OCI-LY3 (cell line): ENCODE results near the gene MCEE.

ENCODE experiments used
- H2AFZ ChIP-seq: fragments of 200-600, 300-600 bp; shearing (Covaris generic); 2 replicates; pipeline ENCODE4 v1.6.0; 2014; ENCODE audit warnings: antibody characterized with exemption, low read depth, low read length
- H3K27ac ChIP-seq: fragments of 200-600, 300-600 bp; sonication (generic); 2 replicates; pipeline ENCODE4 v1.5.1; 2014; ENCODE audit warnings: mild to moderate bottlenecking, low read length, moderate library complexity, mixed read lengths
- H3K27me3 ChIP-seq: fragments of 200-600, 300-600 bp; sonication (generic); 2 replicates; pipeline ENCODE4 v1.6.1; 2014; ENCODE audit warnings: low read depth, low read length, mixed read lengths
- H3K36me3 ChIP-seq: fragments of 200-600, 300-600 bp; sonication (generic); replicated peaks from 2 replicates; pipeline ENCODE3; 2014; ENCODE audit warnings: low read depth, low read length, mixed read lengths
- H3K4me1 ChIP-seq: fragments of 300-600, 200-600 bp; sonication (generic); 2 replicates; pipeline ENCODE4 v1.6.1; 2014; ENCODE audit warnings: low read length, mixed read lengths
- H3K4me2 ChIP-seq: fragments of 200-600, 300-600 bp; sonication (generic); 2 replicates; pipeline ENCODE4 v1.6.1; 2014; ENCODE audit warnings: low read length, mixed read lengths
- H3K4me3 ChIP-seq: fragments of 300-600, 200-600 bp; sonication (generic); 2 replicates; pipeline ENCODE4 v1.5.1; 2014; ENCODE audit warnings: antibody characterized with exemption, mild to moderate bottlenecking, low read length, moderate library complexity
- H3K79me2 ChIP-seq: fragments of 300-600, 200-600 bp; shearing (Covaris generic); 2 replicates; pipeline ENCODE4 v1.6.1; 2014; ENCODE audit warnings: mild to moderate bottlenecking, low read length, mixed read lengths
- H3K9ac ChIP-seq: fragments of 300-600, 200-600 bp; shearing (Covaris generic); 2 replicates; pipeline ENCODE4 v1.6.0; 2014; ENCODE audit warnings: mild to moderate bottlenecking, low read length, moderate library complexity
- H3K9me3 ChIP-seq: fragments of 200-600, 300-600 bp; shearing (Covaris generic); 2 replicates; pipeline ENCODE4 v1.6.1; 2014; ENCODE audit warnings: low read length, mixed read lengths; ENCODE audit not compliant: insufficient read depth
- H4K20me1 ChIP-seq: fragments of 200-600, 300-600 bp; sonication (generic); 2 replicates; pipeline ENCODE4 v1.6.1; 2016; ENCODE audit warnings: low read length, mixed read lengths; ENCODE audit not compliant: insufficient read depth
- EZH2phosphoT487 ChIP-seq: fragments of 200-600 bp; shearing (Covaris generic); IDR thresholded peaks from 2 replicates; pipeline ENCODE4 v1.6.1; 2018; ENCODE audit warnings: antibody characterized with exemption, mixed run types, low read depth
- TF ChIP-seq, protein P1 (sequence below): fragments of 200-600, 300-600 bp; sonication (generic); IDR thresholded peaks from 2 replicates; pipeline ENCODE4 v1.5.1; 2014; ENCODE audit warnings: antibody characterized with exemption, low read length, low read depth

MCEE gene

DNA sequence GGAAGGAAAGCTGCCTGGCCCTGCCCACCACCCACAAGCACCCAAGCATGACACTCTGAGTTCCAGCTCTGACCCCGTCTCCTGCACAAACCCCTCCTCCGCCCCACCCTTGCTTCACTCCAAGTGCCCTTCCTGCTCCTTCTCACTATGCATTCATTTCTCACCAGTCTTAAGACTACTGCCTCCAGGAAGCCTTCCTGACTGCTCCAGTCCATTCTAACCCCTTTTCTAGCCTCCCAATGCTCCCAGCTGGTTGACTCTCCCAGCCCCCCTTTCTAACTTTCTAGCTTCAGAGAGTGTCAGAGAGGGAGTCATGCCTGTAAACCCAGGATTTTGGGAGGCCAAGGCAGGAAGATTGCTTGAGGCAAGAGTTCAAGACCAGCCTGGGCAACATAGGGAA lies 69.8 kb downstream of the MCEE start:
- peaks cover 34% of the 10 kb centered on the region for H3K4me1 ChIP-seq
- H3K9me3 ChIP-seq: no peaks in the 10 kb centered on the region
- H4K20me1 ChIP-seq: no peaks in the 10 kb centered on the region
- H3K4me2 ChIP-seq: no peak overlapping the region
- no peak overlapping the region for H3K4me3 ChIP-seq
- TF ChIP-seq, protein P1, sequence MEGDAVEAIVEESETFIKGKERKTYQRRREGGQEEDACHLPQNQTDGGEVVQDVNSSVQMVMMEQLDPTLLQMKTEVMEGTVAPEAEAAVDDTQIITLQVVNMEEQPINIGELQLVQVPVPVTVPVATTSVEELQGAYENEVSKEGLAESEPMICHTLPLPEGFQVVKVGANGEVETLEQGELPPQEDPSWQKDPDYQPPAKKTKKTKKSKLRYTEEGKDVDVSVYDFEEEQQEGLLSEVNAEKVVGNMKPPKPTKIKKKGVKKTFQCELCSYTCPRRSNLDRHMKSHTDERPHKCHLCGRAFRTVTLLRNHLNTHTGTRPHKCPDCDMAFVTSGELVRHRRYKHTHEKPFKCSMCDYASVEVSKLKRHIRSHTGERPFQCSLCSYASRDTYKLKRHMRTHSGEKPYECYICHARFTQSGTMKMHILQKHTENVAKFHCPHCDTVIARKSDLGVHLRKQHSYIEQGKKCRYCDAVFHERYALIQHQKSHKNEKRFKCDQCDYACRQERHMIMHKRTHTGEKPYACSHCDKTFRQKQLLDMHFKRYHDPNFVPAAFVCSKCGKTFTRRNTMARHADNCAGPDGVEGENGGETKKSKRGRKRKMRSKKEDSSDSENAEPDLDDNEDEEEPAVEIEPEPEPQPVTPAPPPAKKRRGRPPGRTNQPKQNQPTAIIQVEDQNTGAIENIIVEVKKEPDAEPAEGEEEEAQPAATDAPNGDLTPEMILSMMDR: no peak
- no peak for TF ChIP-seq EZH2phosphoT487
- H3K27me3 ChIP-seq: no peaks in the 10 kb centered on the region
- H3K36me3 ChIP-seq: no peaks in the 10 kb centered on the region
- no peak overlapping the region for H3K27ac ChIP-seq
- no peak overlapping the region for H2AFZ ChIP-seq
- H3K9ac ChIP-seq: no peak overlapping the region
- 0 out of 2 replicates have a peak, but pooled peaks cover 4% of the 10 kb centered on the region for H3K79me2 ChIP-seq
